H1 (cell line): Measurements from ENCODE around the gene LTB. TPM values are rescaled to one million over a fixed set of nuclear protein-coding genes. Genes with fewer than 3 reads are reported as not detected.

Experiments
- CTCF ChIA-PET: fragments of 300-600 bp; sonication (Branson Sonifier 250); formaldehyde crosslinking; loops from one replicate; lab custom pipeline; 2021; ENCODE audit not compliant: partially characterized antibody; lab: Charles Lee
- POLR2A ChIA-PET: fragments of 300-600 bp; sonication (Branson Sonifier 250); formaldehyde crosslinking; loops from one replicate; lab custom pipeline; 2021; ENCODE audit warnings: inconsistent platforms; ENCODE audit not compliant: partially characterized antibody; lab: Charles Lee
- DNase-seq, 2 experiments: peaks; one replicate each; pipeline versions ENCODE4 v3.0.0 to v3.0.0-alpha.2; 2010 to 2022; ENCODE audit warnings: low spot score in 2 of 2, low read depth in 1 of 2, mixed read lengths in 1 of 2
- FAIRE-seq: peaks from 2 replicates; lab custom pipeline; 2011; peaks lifted over from hg19 to GRCh38; lab: Jason Lieb, UNC
- H2AFZ ChIP-seq: 2 replicates; pipeline ENCODE4 v1.8.1; 2012; ENCODE audit warnings: low read length, inconsistent platforms
- H2AK5ac ChIP-seq: 2 replicates; pipeline ENCODE4 v1.6.1; 2013; ENCODE audit warnings: low read depth, low read length
- H2BK120ac ChIP-seq: replicated peaks from 2 replicates; pipeline ENCODE3; 2013; ENCODE audit warnings: low read depth, low read length, inconsistent platforms
- H2BK12ac ChIP-seq: 2 replicates; pipeline ENCODE4 v1.6.1; 2013; ENCODE audit warnings: low read depth, low read length
- H2BK15ac ChIP-seq: 2 replicates; pipeline ENCODE4 v1.6.1; 2013; ENCODE audit warnings: low read length
- H2BK20ac ChIP-seq: 2 replicates; pipeline ENCODE4 v1.6.1; 2013; ENCODE audit warnings: low read length
- H2BK5ac ChIP-seq: 2 replicates; pipeline ENCODE4 v1.6.1; 2013; ENCODE audit warnings: low read depth, low read length
- H3K14ac ChIP-seq: 2 replicates; pipeline ENCODE4 v1.6.1; 2013; ENCODE audit warnings: inconsistent platforms; ENCODE audit not compliant: insufficient read length
- H3K18ac ChIP-seq: 2 replicates; pipeline ENCODE4 v1.6.1; 2013; ENCODE audit warnings: low read length; ENCODE audit errors: extremely low read depth
- H3K23ac ChIP-seq: 2 replicates; pipeline ENCODE4 v1.6.1; 2013; ENCODE audit warnings: inconsistent platforms; ENCODE audit not compliant: insufficient read length
- H3K23me2 ChIP-seq: 2 replicates; pipeline ENCODE4 v1.6.1; 2013; ENCODE audit warnings: low read depth, low read length
- H3K27ac ChIP-seq: 2 replicates; pipeline ENCODE4 v1.6.1; 2011; ENCODE audit warnings: low read depth, low read length, inconsistent platforms
- H3K27me3 ChIP-seq, 4 experiments: replicated peaks in 1 of 4; 1 replicate in 1 of 4; 2 replicates in 3 of 4; pipeline versions ENCODE4 v1.6.1 to v1.8.1; 2011 to 2013; ENCODE audit warnings: low read length in 3 of 4, mild to moderate bottlenecking in 3 of 4, inconsistent platforms in 2 of 4, mixed read lengths in 2 of 4, moderate library complexity in 1 of 4; ENCODE audit not compliant: control insufficient read depth in 3 of 4, insufficient read depth in 3 of 4; ENCODE audit errors: extremely low read depth in 1 of 4
- H3K36me3 ChIP-seq, 4 experiments: 2 replicates each; pipeline versions ENCODE4 v1.6.1 to v1.8.1; 2011 to 2013; ENCODE audit warnings: mild to moderate bottlenecking in 4 of 4, low read length in 3 of 4, moderate library complexity in 2 of 4, control low read depth in 1 of 4, inconsistent platforms in 1 of 4; ENCODE audit not compliant: insufficient read depth in 4 of 4, control insufficient read depth in 2 of 4
- H3K4ac ChIP-seq: replicated peaks from 2 replicates; pipeline ENCODE3; 2013; ENCODE audit warnings: low read length, low read depth, mixed read lengths, inconsistent platforms; ENCODE audit not compliant: insufficient read length
- H3K4me1 ChIP-seq, 4 experiments: replicated peaks in 1 of 4; 1 replicate in 1 of 4; 2 replicates in 3 of 4; pipeline versions ENCODE4 v1.6.1 to v1.8.1; 2011 to 2013; ENCODE audit warnings: low read length in 3 of 4, inconsistent platforms in 2 of 4, mixed read lengths in 1 of 4; ENCODE audit not compliant: insufficient read depth in 4 of 4, control insufficient read depth in 3 of 4
- H3K4me2 ChIP-seq, 2 experiments: 2 replicates each; pipeline versions ENCODE4 v1.6.1 to v1.8.1; 2011 to 2013; ENCODE audit warnings: low read depth in 2 of 2, low read length in 2 of 2, control low read depth in 1 of 2, inconsistent platforms in 1 of 2, mild to moderate bottlenecking in 1 of 2; ENCODE audit not compliant: insufficient read depth in 1 of 2
- H3K4me3 ChIP-seq, 4 experiments: fragments of 200-600, 300-600 bp in 1 of 4; sonication (generic), shearing (Covaris generic), sonication (Bioruptor Twin) in 1 of 4; 2 replicates each; pipeline versions ENCODE4 v1.5.1 to v1.8.1; 2011 to 2016; ENCODE audit warnings: low read length in 4 of 4, low read depth in 3 of 4, control low read depth in 2 of 4, inconsistent platforms in 2 of 4, mild to moderate bottlenecking in 2 of 4, mixed read lengths in 1 of 4, moderate library complexity in 1 of 4; ENCODE audit not compliant: insufficient read depth in 2 of 4; ENCODE audit errors: extremely low read depth in 1 of 4
- H3K56ac ChIP-seq: replicated peaks from 2 replicates; pipeline ENCODE3; 2013; ENCODE audit warnings: low read depth, mild to moderate bottlenecking, mixed read lengths, low read length, inconsistent platforms; ENCODE audit not compliant: insufficient read length
- H3K79me1 ChIP-seq: 2 replicates; pipeline ENCODE4 v1.6.1; 2013; ENCODE audit warnings: low read depth, low read length, control low read depth
- H3K79me2 ChIP-seq, 2 experiments: 2 replicates each; pipeline versions ENCODE4 v1.6.1 to v1.8.1; 2012 to 2013; ENCODE audit warnings: low read length in 2 of 2, mild to moderate bottlenecking in 2 of 2, inconsistent platforms in 1 of 2; ENCODE audit not compliant: insufficient read depth in 2 of 2, control insufficient read depth in 1 of 2
- H3K9ac ChIP-seq, 4 experiments: replicated peaks in 1 of 4; 1 replicate in 1 of 4; 2 replicates in 3 of 4; pipeline versions ENCODE4 v1.6.1 to v1.8.1; 2011 to 2013; ENCODE audit warnings: low read depth in 3 of 4, low read length in 3 of 4, control low read depth in 2 of 4, mild to moderate bottlenecking in 2 of 4, moderate library complexity in 2 of 4, inconsistent platforms in 1 of 4; ENCODE audit errors: extremely low read depth in 1 of 4
- H3K9me3 ChIP-seq, 2 experiments: 2 replicates each; pipeline versions ENCODE4 v1.6.1 to v1.8.1; 2012 to 2013; ENCODE audit warnings: mild to moderate bottlenecking in 2 of 2, moderate library complexity in 2 of 2, control low read depth in 1 of 2, inconsistent platforms in 1 of 2, low read depth in 1 of 2, low read length in 1 of 2, mixed read lengths in 1 of 2; ENCODE audit not compliant: insufficient read depth in 2 of 2
- H4K20me1 ChIP-seq, 2 experiments: replicated peaks in 1 of 2; 2 replicates each; pipeline versions ENCODE3 to v1.8.1; 2011 to 2013; ENCODE audit warnings: inconsistent platforms in 2 of 2, low read length in 2 of 2, mild to moderate bottlenecking in 1 of 2; ENCODE audit not compliant: insufficient read depth in 2 of 2, control insufficient read depth in 1 of 2
- H4K5ac ChIP-seq: 2 replicates; pipeline ENCODE4 v1.6.1; 2013; ENCODE audit warnings: low read length, low read depth, mixed read lengths, inconsistent platforms; ENCODE audit not compliant: insufficient read length
- H4K8ac ChIP-seq: 2 replicates; pipeline ENCODE4 v1.8.0; 2013; ENCODE audit warnings: mild to moderate bottlenecking, moderate library complexity, low read length, inconsistent platforms; ENCODE audit not compliant: insufficient read depth; ENCODE audit errors: extremely low read depth
- H4K91ac ChIP-seq: replicated peaks from 2 replicates; pipeline ENCODE3; 2013; ENCODE audit warnings: low read length, mixed read lengths, inconsistent platforms; ENCODE audit not compliant: insufficient read length
- WGBS, 2 experiments: shearing (Covaris generic) in 1 of 2; methylation state at CpG; one replicate each; pipeline versions ENCODE4 v1.1.6 to v1.1.7; 2013 to 2015; ENCODE audit warnings: low lambda C conversion rate in 2 of 2, mixed read lengths in 2 of 2, inconsistent platforms in 1 of 2, low coverage in 1 of 2, missing lambda C conversion rate in 1 of 2; ENCODE audit not compliant: insufficient replicate concordance in 2 of 2, insufficient coverage in 1 of 2, insufficient read length in 1 of 2; ENCODE audit errors: extremely low coverage in 1 of 2, missing lambda C conversion rate in 1 of 2; 5-methylcytosine and 5-hydroxymethylcytosine counted together
- polyA plus RNA-seq, 7 experiments: library from polyadenylated mRNA; depleted of rRNA in 3 of 7; stranded (reverse) in 5 of 7; unstranded in 2 of 7; fragments of >200 nt in 5 of 7; fragments of 200-250 nt in 2 of 7; gene quantifications; 1 replicate in 5 of 7; 2 replicates in 1 of 7; 4 replicates in 1 of 7; pipeline versions ENCODE4 v1.2.1 to v1.2.3, GENCODE V29; 2011 to 2013; ENCODE audit warnings: missing spikeins in 2 of 7, mixed read lengths in 2 of 7
- total RNA-seq: library from RNA; stranded (reverse); fragmentation: NEBNext Ultra II Directional; extraction: Animal tissue kit (Norgen Biotek cat#: 25700); gene quantifications from 2 replicates; pipeline ENCODE4 v1.2.1, GENCODE V29; 2021

The LTB gene
- total and polyA plus RNA-seq, 2 of the 8 experiments (the other 6 are each of a cell fraction or from before 2014, with no cell fraction given), result 0.43 to 0.47 TPM

- H3K79me1 ChIP-seq, result no peaks in the 10 kb centered on the region
- no peak overlapping the region for H3K23ac ChIP-seq
- no peak overlapping the region for H2BK20ac ChIP-seq
- no peak overlapping the region for H4K5ac ChIP-seq
- peaks cover 0 to 4% (median 0%) of the 10 kb centered on the region in 4 experiments; a peak in 1 of 7 replicates for H3K4me1 ChIP-seq
- no peak overlapping the region for H4K91ac ChIP-seq
- no peak overlapping the region for H3K56ac ChIP-seq
- H2AK5ac ChIP-seq, result no peak overlapping the region
- POLR2A ChIA-PET, result interaction anchor here (0.6 to 3.1 kb wide), 8 partner anchors 9 to 60 kb away, joined by 3 to 10 read pairs (median 6); partner anchors contain the start of genes DDX39B, MCCD1 and TNF
- no peak overlapping the region for H3K4me3 ChIP-seq
- H4K8ac ChIP-seq, result no peak overlapping the region
- H3K27ac ChIP-seq, result no peak overlapping the region
- H3K14ac ChIP-seq, result no peak overlapping the region
- H2BK15ac ChIP-seq, result no peak overlapping the region
- no peak overlapping the region for H3K18ac ChIP-seq
- CTCF ChIA-PET, result interaction anchor here (0.7 to 22.0 kb wide), 5 partner anchors 3 to 40 kb away, joined by 3 to 640 read pairs (median 254); partner anchors contain the start of genes ATP6V1G2, LST1, LTB and NCR3
- no peak overlapping the region for H3K9ac ChIP-seq
- WGBS, 2 experiments, result 76% methylated on average over 8 of the region's 9 CpGs; no CpG with 5 or more reads in 1 of the 2 experiments
- no peak for DNase-seq
- no peak overlapping the region for H3K4me2 ChIP-seq
- H3K36me3 ChIP-seq, result no peaks in the 10 kb centered on the region
- H3K27me3 ChIP-seq, result no peaks in the 10 kb centered on the region
- no peak overlapping the region for H2BK5ac ChIP-seq
- H3K9me3 ChIP-seq, result no peaks in the 10 kb centered on the region
- no peaks in the 10 kb centered on the region for H4K20me1 ChIP-seq
- H3K4ac ChIP-seq, result no peak overlapping the region
- H2AFZ ChIP-seq, result no peak overlapping the region
- H3K79me2 ChIP-seq, result no peaks in the 10 kb centered on the region
- 0 out of 2 replicates have a peak, but pooled peaks cover 2% of the 10 kb centered on the region for H3K23me2 ChIP-seq
- no peak overlapping the region for H2BK120ac ChIP-seq
- H2BK12ac ChIP-seq, result no peak overlapping the region
- FAIRE-seq, result no peak
Observed at GRCh38 chr6:31588871-31589650, 6.8 kb upstream of the LTB start.
